ENCODE results near the gene RPL37.

DNA sequence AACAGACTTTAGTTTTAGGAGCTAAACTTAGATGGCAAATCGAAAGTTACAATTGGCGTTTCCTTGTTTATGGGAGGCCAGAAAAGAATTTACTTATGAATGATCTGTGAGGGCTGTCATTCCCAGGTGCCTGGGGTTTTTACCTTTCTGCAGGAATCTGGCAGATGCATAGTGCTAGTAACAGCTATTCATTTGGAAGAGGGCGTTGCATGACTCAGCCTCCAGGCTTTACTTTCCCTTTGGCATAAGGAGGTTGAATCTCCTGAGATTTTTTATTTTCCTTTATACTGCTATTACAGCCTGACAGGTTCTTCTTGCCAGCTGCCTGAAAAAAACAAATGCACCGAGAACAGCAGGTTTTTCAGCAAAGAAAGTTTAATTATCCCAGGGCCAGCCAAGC, 36.2 kb upstream of the RPL37 start:
- no peak for TF ChIP-seq CTCF (IDR thresholded peaks at IDR 0.05; ENCODE audit: extremely low read depth in 1 of 2, insufficient read depth in 1 of 2, low read depth in 1 of 2, low read length in 2 of 2)
- no peak for TF ChIP-seq POLR2A (IDR thresholded peaks at IDR 0.05; ENCODE audit: low read depth, low read length)
- TF ChIP-seq POLR2AphosphoS5 (IDR thresholded peaks at IDR 0.05; ENCODE audit: insufficient read depth, low read depth, low read length) = no peak
